Natural killer cell (primary cell): Measurements from ENCODE around the gene SNAPIN. TPM values are rescaled to one million over a fixed set of nuclear protein-coding genes. Genes with fewer than 3 reads are reported as not detected.

Source experiments
- ATAC-seq, 3 donors: fragments of 150-1000 bp in 2 of 3; fragments of 200-7000 bp in 1 of 3; cut with Tn5 transposase; 1 replicate in 1 of 3; 2 replicates in 2 of 3; pipeline ENCODE4 v1.10.0; 2021; ENCODE audit warnings: mild to moderate bottlenecking in 2 of 3, moderate library complexity in 2 of 3
- DNase-seq, 2 donors: peaks; one replicate each; pipeline versions ENCODE4 v3.0.0 to v3.0.0-alpha.2; 2013 to 2021; ENCODE audit warnings: mixed read lengths in 1 of 2
- H3K27ac ChIP-seq: one replicate; pipeline ENCODE4 v1.5.1; 2013; ENCODE audit warnings: mild to moderate bottlenecking, low read length
- H3K27me3 ChIP-seq: one replicate; pipeline ENCODE4 v1.6.1; 2013; ENCODE audit warnings: low read length; ENCODE audit not compliant: control insufficient read depth, insufficient read depth
- H3K36me3 ChIP-seq: one replicate; pipeline ENCODE4 v1.6.1; 2013; ENCODE audit warnings: low read length; ENCODE audit not compliant: control insufficient read depth, insufficient read depth
- H3K4me1 ChIP-seq: one replicate; pipeline ENCODE4 v1.6.1; 2013; ENCODE audit warnings: low read length; ENCODE audit not compliant: control insufficient read depth, insufficient read depth
- H3K4me3 ChIP-seq: one replicate; pipeline ENCODE4 v1.5.1; 2013; ENCODE audit warnings: low read length
- H3K9me3 ChIP-seq: one replicate; pipeline ENCODE4 v1.6.1; 2013; ENCODE audit warnings: low read length; ENCODE audit not compliant: control insufficient read depth, insufficient read depth
- H3K27ac Mint-ChIP-seq, 2 donors: one replicate each; pipeline ENCODE4 v1.8.0; 2022; ENCODE audit warnings: mild to moderate bottlenecking in 2 of 2, mixed read lengths in 2 of 2, moderate library complexity in 1 of 2
- H3K27me3 Mint-ChIP-seq, 2 donors: one replicate each; pipeline ENCODE4 v1.8.0; 2022; ENCODE audit warnings: low read depth in 2 of 2, mixed read lengths in 2 of 2
- H3K36me3 Mint-ChIP-seq: one replicate; pipeline ENCODE4 v1.8.0; 2022; ENCODE audit warnings: mixed read lengths
- H3K4me1 Mint-ChIP-seq, 2 donors: one replicate each; pipeline ENCODE4 v1.8.0; 2022; ENCODE audit warnings: mixed read lengths in 2 of 2
- H3K4me3 Mint-ChIP-seq: one replicate; pipeline ENCODE4 v1.8.0; 2022; ENCODE audit warnings: mild to moderate bottlenecking, moderate library complexity, mixed read lengths
- H3K9me3 Mint-ChIP-seq, 2 donors: one replicate each; pipeline ENCODE4 v1.8.0; 2022; ENCODE audit warnings: mixed read lengths in 2 of 2
- WGBS: methylation state at CpG from one replicate; pipeline ENCODE4 v1.1.7; 2013; ENCODE audit warnings: missing lambda C conversion rate; ENCODE audit not compliant: insufficient coverage; 5-methylcytosine and 5-hydroxymethylcytosine counted together
- intact Hi-C: fragments of 100-400 bp; cut with micrococcal nuclease; formaldehyde crosslinking; loops from one replicate; pipeline ENCODE4 v1.14.2; 2022
- total RNA-seq, 4 donors: library from RNA; stranded (reverse); fragments of 120-200 nt in 1 of 4; gene quantifications; one replicate each; pipeline versions ENCODE4 v1.2.3 to v1.2.4, GENCODE V29; 2013 to 2022
- TF ChIP-seq, protein P1 (sequence below): fragments of 200-600 bp; IDR thresholded peaks from one replicate; pipeline ENCODE4 v1.8.0; 2022; ENCODE audit warnings: antibody characterized with exemption

SNAPIN gene
- total RNA-seq, 3 donors from 2014 or later (not counting 1 experiment from before 2014, with no cell fraction given) = 21.0 to 25.5 (median 23.5) TPM

DNA sequence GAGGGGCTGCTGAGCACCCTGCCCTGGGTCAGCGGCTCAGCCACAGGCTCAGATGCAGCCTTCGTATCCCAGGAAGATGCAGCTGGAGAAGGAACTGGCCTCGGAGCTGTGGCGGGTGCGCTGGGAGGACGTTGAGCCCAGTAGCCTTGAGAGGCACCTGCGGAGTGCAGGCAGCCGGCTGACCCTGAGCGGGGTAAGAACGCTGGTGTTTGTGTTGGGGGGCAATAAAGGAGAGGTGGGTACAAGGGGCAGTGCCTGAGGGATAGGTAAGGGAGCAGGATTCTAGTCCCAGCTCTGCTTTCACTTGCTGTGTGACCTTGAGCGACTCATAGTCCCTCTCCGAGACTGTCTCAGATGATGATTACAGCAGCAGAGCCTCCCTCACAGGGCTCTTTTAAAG is 26.4 kb downstream of the SNAPIN start:
- no peaks in the 10 kb centered on the region for H3K9me3 Mint-ChIP-seq
- H3K27ac Mint-ChIP-seq = no peak overlapping the region
- H3K36me3 ChIP-seq = no peaks in the 10 kb centered on the region
- peaks cover 2 to 16% of the 10 kb centered on the region in 2 donors for H3K4me1 Mint-ChIP-seq
- TF ChIP-seq, protein P1, sequence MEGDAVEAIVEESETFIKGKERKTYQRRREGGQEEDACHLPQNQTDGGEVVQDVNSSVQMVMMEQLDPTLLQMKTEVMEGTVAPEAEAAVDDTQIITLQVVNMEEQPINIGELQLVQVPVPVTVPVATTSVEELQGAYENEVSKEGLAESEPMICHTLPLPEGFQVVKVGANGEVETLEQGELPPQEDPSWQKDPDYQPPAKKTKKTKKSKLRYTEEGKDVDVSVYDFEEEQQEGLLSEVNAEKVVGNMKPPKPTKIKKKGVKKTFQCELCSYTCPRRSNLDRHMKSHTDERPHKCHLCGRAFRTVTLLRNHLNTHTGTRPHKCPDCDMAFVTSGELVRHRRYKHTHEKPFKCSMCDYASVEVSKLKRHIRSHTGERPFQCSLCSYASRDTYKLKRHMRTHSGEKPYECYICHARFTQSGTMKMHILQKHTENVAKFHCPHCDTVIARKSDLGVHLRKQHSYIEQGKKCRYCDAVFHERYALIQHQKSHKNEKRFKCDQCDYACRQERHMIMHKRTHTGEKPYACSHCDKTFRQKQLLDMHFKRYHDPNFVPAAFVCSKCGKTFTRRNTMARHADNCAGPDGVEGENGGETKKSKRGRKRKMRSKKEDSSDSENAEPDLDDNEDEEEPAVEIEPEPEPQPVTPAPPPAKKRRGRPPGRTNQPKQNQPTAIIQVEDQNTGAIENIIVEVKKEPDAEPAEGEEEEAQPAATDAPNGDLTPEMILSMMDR = no peak
- H3K27me3 Mint-ChIP-seq = peaks cover 28 to 35% of the 10 kb centered on the region in 2 donors
- 95% methylated on average over 10 of the region's 12 CpGs for WGBS
- ATAC-seq = no peak
- DNase-seq = no peak
- peaks cover 6% of the 10 kb centered on the region for H3K27me3 ChIP-seq
- H3K4me1 ChIP-seq = no peaks in the 10 kb centered on the region
- H3K27ac ChIP-seq = no peak overlapping the region
- H3K36me3 Mint-ChIP-seq = no peaks in the 10 kb centered on the region
- H3K4me3 Mint-ChIP-seq = no peak overlapping the region
- H3K9me3 ChIP-seq = no peaks in the 10 kb centered on the region
- H3K4me3 ChIP-seq = no peak overlapping the region
- intact Hi-C loops = no loop called here

DNA sequence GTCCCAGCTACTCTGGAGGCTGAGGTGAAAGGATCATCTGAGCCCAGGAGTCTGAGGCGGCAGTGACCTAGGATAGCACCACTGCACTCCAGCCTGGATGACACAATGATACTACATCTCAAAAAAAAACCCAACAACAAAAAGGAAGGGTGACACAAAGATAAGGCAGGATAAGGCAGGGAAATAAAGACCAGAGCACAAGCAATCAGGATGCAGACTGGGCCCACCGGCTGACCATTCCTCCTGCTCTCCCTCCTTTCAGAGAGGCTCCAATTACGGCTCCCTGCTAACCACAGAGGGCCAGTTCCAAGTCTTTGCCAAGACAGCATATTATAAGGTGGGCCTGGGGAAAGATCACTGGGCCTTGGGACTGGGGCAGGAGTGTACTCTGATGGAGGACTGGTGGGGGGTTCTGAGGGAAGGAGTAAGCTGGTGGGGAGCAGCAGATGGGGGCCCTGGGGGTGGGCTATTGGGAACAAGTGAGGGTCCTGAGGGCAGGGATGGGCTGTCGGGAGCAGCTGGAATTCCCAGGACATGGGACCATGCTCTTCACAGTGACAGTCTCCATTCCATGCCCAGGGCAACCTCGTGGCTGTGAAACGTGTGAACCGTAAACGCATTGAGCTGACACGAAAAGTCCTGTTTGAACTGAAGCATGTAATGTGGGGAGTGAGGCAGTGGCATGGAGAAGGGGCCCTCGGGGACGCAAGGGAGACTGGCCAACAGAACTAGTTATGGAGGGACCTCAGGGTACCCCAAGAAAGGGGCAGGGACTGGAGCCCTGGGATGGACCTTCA is 27.2 kb downstream of the SNAPIN start:
- WGBS = 78% methylated on average over 11 of the region's 11 CpGs
- Histone ChIP-seq H3K9me3 (no peaks in the 10 kb centered on the region), H3K4me3 (no peak overlapping the region), H3K27ac (no peak overlapping the region), H3K36me3 (no peaks in the 10 kb centered on the region), H3K4me1 (no peaks in the 10 kb centered on the region), H3K27me3 (peaks cover 6% of the 10 kb centered on the region)
- peaks cover 20 to 26% of the 10 kb centered on the region in 2 donors for H3K27me3 Mint-ChIP-seq
- no peaks in the 10 kb centered on the region for H3K36me3 Mint-ChIP-seq
- no peak for DNase-seq
- TF ChIP-seq, protein P1 = no peak
- no peaks in the 10 kb centered on the region for H3K9me3 Mint-ChIP-seq
- H3K4me3 Mint-ChIP-seq = no peak overlapping the region
- intact Hi-C loops = no loop called here
- ATAC-seq = no peak
- H3K4me1 Mint-ChIP-seq = peaks cover 0 to 9% of the 10 kb centered on the region in 2 donors
- no peak overlapping the region for H3K27ac Mint-ChIP-seq

DNA sequence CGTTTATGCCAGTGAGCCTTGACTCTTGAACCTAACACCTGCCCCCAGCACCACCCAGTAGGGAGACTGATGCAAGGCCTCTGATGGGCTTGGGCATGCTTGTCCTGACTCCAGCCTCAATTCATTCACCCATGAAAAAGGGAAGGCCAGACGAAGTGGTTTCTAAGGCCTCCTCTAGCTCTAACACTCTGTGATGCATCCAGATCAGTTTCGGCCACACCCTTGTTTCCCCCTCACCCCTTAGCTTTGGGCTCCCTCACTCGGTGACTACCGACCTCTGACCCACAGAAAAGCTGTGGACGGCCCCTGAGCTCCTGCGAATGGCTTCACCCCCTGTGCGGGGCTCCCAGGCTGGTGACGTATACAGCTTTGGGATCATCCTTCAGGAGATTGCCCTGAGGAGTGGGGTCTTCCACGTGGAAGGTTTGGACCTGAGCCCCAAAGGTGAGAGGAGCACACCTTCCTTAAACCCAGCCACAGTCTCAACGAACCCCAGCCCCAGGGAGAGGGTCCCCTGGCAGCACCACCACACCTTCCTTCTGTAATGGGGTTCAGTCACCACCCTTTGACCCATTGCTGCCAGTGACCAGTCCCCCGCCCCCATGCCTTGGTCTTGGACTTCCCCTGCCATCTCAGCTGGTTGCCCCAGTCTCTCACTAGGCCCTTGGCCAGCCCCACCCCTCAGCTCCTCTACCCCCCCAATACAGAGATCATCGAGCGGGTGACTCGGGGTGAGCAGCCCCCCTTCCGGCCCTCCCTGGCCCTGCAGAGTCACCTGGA is 29.0 kb downstream of the SNAPIN start:
- Histone ChIP-seq H3K27me3 (no peaks in the 10 kb centered on the region), H3K4me1 (no peaks in the 10 kb centered on the region), H3K36me3 (no peaks in the 10 kb centered on the region), H3K27ac (no peak overlapping the region), H3K9me3 (no peaks in the 10 kb centered on the region), H3K4me3 (no peak overlapping the region)
- Mint-ChIP-seq H3K9me3 (no peaks in the 10 kb centered on the region), H3K36me3 (no peaks in the 10 kb centered on the region), H3K27ac (no peak overlapping the region), H3K4me1 (peaks cover 0 to 9% of the 10 kb centered on the region in 2 donors), H3K4me3 (no peak overlapping the region), H3K27me3 (peaks cover 10 to 14% of the 10 kb centered on the region in 2 donors)
- intact Hi-C loops = no loop called here
- ATAC-seq (no peak), DNase-seq (no peak)
- TF ChIP-seq, protein P1 = no peak
- WGBS = 85% methylated on average over 16 of the region's 16 CpGs
